Epidermal melanocyte (primary cell): Measurements from ENCODE around the gene DEF6.

Source experiments
- DNase-seq: peaks from one replicate; pipeline ENCODE4 v3.0.0; 2011; ENCODE audit warnings: low spot score; ENCODE audit not compliant: insufficient read length

The DEF6 gene, protein sequence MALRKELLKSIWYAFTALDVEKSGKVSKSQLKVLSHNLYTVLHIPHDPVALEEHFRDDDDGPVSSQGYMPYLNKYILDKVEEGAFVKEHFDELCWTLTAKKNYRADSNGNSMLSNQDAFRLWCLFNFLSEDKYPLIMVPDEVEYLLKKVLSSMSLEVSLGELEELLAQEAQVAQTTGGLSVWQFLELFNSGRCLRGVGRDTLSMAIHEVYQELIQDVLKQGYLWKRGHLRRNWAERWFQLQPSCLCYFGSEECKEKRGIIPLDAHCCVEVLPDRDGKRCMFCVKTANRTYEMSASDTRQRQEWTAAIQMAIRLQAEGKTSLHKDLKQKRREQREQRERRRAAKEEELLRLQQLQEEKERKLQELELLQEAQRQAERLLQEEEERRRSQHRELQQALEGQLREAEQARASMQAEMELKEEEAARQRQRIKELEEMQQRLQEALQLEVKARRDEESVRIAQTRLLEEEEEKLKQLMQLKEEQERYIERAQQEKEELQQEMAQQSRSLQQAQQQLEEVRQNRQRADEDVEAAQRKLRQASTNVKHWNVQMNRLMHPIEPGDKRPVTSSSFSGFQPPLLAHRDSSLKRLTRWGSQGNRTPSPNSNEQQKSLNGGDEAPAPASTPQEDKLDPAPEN

DNA sequence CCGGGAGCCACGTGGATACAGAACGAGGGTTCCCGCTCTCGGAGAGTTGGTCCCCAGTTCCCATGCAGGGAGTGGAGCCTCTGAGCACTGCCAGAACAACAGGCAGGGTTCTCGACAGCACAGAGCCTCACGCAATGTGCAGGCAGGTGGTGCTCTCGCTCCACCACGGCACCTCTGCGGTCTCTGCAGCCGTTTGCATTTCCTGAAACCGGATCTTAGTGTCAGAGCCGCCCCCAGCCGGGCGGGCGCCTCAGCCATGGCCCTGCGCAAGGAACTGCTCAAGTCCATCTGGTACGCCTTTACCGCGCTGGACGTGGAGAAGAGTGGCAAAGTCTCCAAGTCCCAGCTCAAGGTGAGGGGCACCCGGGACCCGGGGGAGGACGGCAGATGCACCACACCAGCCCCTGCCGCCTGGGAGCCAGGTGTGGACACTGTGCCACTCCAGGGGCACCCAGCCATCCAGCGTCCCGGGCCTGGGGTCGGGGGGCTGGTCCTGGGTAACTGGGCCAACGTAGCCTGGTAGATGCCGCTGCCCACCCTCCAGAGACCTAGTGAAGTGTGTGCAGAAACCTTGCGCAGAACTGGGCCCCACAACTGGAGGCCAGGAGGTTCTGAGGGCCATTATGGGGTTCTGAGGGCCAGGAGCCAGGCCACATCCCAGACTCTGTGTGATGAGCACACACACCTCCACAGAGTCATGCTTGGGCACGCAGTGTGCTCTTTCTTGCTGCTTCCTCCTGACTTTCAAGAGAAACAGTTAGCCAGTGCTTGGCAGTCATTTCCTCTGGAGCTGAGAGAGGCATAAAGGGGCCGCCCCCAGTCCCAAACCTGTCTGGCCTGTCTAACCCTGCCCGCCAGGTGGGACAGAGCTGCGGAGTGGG is at the start of gene DEF6:
TSS of gene DEF6 (plus strand) at position 218 of the 881 bp plus-strand sequence. CDS start at position 257, 39 bp downstream.
- peak; percentile 32 for DNase-seq

DNA sequence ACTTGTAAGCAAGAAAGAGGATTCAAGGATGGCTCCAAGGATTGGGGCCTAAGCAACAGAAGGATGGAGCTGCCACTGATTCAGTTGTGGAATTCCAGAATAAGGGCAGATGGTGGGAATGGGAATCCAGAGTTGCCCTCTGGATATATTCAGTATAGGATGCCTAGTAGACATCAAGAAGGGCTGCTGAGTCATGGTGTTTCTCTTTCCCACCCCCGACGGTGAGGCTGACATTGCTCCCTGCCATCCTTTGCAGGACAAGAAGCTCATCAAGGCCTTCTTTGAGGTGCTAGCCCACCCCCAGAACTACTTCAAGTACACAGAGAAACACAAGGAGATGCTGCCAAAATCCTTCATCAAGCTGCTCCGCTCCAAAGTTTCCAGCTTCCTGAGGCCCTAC is 49.3 kb upstream of the DEF6 start:
- no peak for DNase-seq

GRCh38 chr6:35248965-35249364 is 48.7 kb upstream of the DEF6 start:
- no peak for DNase-seq

GRCh38 chr6:35251949-35252348 is 45.7 kb upstream of the DEF6 start:
- no peak for DNase-seq

- no peak for DNase-seq
Observed at GRCh38 chr6:35253249-35253648, 44.4 kb upstream of the DEF6 start.

GRCh38 chr6:35258336-35258735 is 39.3 kb upstream of the DEF6 start:
- no peak for DNase-seq

DNA sequence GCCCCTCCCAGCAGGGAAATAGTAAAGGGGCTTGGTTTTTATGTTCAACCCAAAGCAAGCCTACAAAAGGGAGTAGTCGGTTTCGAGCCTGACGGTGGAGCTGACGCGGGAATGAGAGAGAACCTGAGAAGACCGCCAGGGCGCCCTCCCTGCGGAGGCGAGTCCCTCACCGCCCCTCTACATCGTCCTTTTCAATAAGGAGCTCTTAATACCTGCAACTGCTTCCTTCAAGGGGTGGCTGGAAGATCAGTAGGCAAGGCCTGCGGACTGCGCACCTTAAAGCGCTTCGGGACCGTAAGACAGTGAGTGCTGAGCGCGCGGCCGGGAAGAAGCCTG is 38.8 kb upstream of the DEF6 start:
- DNase-seq: no peak

GRCh38 chr6:35259194-35259947 is 38.2 kb upstream of the DEF6 start, which contains the start of gene ZNF76:
Gene ZNF76, plus strand, starts transcription at chr6:35259735. Its CDS starts 21,417 bp downstream, at chr6:35281152.
- peak; percentile 93 for DNase-seq

- DNase-seq: peak; percentile 35
Observed at GRCh38 chr6:35259948-35260590, 37.5 kb upstream of the DEF6 start.

DNA sequence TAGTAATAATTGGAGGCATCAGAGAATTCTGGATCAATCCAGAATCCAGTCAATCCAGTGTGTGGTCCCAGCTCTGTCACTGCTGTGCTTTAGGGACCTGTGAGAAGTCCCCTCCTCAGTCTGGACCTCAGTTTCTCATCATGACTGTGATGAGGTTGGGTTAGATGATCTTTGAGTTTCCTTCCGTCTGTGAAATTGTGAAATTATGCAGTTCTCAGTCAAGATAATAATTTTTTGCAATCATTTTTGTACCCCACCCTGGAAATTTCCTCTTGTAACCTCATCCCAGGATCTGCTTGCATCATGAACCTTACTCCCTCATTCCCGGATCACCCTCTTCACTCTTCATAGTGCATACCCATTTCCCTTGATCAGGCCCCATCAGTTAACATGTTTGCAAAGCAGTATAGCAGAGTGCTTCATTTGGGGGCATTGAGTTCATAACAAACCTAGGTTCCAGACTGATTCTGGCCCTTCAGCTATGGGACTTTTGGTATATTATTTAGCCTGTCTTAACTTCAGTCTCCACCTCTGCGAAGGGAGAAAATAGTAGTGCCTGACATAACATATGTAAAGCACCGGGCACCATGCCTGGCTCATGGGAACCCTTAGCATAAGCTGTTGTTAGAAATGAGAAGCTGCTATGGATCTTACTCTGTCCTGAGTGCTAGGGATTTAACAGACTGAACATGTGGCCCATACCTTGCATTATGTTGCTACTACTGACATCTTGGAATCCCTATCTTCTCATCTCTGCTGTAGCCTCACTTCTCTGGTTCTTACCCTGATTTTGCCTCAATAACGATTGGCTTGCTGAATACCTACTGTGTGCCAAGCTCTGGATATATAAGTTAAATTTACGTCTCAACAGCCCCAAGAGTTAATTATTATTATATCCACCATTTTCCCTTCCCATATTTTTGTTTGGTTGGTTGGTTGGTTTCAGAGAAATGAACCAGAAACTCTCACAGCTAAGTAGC is 36.7 kb upstream of the DEF6 start:
- DNase-seq: no peak

GRCh38 chr6:35262596-35262995 is 35.0 kb upstream of the DEF6 start:
- DNase-seq: no peak

- DNase-seq: no peak
Observed at GRCh38 chr6:35264550-35265274, 32.9 kb upstream of the DEF6 start.

DNA sequence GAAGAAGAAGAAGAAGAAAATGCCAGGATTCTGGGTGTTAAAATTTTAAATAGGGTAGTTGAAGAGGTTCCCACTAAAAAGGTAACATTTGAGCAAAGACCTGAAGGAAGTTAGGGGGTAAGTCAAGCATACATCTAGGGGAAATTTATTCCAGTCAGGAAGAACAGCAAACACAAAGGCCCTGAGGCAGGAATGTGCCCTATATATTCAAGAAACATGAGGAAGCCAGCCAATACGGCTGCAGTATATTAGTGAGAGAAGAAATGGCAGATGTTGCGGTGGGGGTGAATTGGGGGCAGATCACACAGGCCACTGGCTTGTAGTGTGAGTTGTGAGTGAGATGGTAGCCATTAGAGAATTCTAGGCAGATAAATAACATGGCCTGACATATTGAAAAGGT is 32.1 kb upstream of the DEF6 start:
- no peak for DNase-seq

- no peak for DNase-seq
Observed at GRCh38 chr6:35267446-35267845, 30.2 kb upstream of the DEF6 start.

DNA sequence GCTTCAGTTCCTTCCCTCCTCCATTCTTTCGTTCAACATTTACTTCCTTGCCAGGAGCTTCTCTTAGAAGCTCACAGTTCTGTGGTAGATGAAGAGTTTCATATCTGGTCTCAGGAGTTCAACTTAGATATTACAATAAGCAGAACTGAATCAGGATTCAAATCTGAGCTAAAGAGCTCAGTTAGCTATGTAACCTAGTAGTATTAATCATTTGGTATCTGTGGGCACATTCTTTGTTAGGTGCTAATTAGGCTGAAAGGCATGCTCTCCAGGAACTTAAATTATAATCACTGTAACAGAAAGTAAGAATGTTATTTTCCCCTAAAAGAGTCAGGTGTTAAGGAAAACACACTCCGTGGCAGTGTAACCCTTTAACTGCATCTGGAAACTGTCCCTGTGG is 29.7 kb upstream of the DEF6 start:
- no peak for DNase-seq

- no peak for DNase-seq
Observed at GRCh38 chr6:35272005-35272404, 25.6 kb upstream of the DEF6 start.

DNA sequence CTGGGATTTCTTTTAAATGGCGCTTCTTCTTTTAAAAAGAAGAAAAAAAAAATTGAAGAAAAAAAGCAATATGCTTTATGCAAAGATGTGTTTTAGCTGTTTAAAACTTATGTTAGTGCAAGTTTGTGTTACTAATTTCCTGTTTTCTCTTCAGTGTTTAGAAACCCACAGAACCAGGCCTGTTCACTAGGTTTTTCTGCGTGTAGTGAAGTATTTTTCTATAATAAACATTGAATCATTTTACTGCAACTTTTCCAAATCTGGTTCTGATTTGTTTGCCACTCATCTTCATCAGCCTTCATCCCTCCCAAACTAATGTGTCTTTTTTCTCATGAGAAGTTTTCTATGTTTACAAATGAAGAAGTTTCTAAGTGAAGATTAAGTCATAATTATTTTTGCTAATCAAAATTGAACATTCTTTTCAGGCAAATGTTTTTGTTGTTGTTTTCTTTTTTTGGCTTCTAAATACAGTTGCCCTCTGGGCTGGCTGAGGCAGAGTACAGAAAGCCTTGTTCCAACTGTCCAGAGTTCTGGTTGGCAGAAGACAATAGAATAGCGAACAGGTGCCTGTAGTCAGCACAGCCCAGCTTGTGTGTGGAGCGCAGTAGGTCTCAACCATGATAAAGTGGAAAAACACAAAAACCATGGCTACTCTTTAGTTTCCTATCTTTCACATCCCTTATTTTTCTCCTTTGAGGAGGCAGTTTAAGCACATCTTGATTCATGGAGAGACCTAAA is 23.6 kb upstream of the DEF6 start:
- DNase-seq: no peak

DNA sequence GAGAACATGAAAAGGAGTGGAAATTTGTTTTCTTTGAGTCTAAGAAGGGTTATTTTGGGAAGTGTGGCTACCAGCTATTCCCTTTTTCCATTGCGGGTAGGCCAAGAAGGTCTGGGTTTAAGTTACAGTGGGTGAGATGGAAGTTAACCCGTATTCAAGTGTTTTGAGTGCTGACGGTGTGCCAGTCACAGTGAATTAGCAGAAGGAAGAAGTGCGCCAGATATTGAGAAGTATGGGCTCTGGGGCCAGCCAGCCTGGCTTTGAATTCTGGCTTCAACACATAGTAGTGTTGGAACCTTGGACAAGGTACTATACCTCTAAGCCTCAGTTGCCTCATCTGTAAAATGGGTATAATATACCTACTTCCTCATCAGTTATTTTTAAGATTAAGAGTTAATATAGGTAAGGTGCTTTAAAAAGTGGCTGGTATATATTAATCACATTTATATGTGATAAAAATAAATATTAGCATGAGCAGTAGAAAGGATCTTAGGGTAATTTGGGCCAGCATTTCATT is 21.8 kb upstream of the DEF6 start:
- DNase-seq: no peak
